Panc1 (cell line): ENCODE results near the gene PIBF1. TPM values are rescaled to one million over a fixed set of nuclear protein-coding genes. Genes with fewer than 3 reads are reported as not detected.

ENCODE experiments used
- ATAC-seq: fragments of 200-7000 bp; cut with Tn5 transposase; 2 replicates; pipeline ENCODE4 v1.9.1; 2020; ENCODE audit warnings: mild to moderate bottlenecking, moderate library complexity
- BruUV-seq: library from RNA; stranded (reverse); fragments of 400-500 nt; replicated peaks from 2 replicates; lab custom pipeline; 2021; lab: Mats Ljungman, UMichigan
- CTCF ChIA-PET: fragments of 300-600 bp; sonication (Branson Sonifier 250); formaldehyde crosslinking; loops from one replicate; lab custom pipeline; 2022; ENCODE audit warnings: antibody characterized with exemption; lab: Charles Lee
- POLR2A ChIA-PET: fragments of 300-600 bp; sonication (Branson Sonifier 250); formaldehyde crosslinking; loops from one replicate; lab custom pipeline; 2022; ENCODE audit warnings: antibody characterized with exemption; lab: Charles Lee
- DNase-seq: peaks from one replicate; pipeline ENCODE4 v3.0.0-alpha.2; 2010; ENCODE audit warnings: low read depth, low spot score
- H3K27ac ChIP-seq: 2 replicates; pipeline ENCODE4 v1.5.1; 2011; ENCODE audit warnings: mild to moderate bottlenecking, low read length, inconsistent platforms
- H3K27me3 ChIP-seq: fragments of 200-500 bp; sonication (Bioruptor generic); 2 replicates; pipeline ENCODE4 v1.6.0; 2014; ENCODE audit warnings: low read length, inconsistent platforms; ENCODE audit not compliant: control insufficient read depth, insufficient read depth
- H3K36me3 ChIP-seq: fragments of 200-500 bp; sonication (Bioruptor generic); 2 replicates; pipeline ENCODE4 v1.5.1; 2014; ENCODE audit warnings: inconsistent platforms, mild to moderate bottlenecking, low read length, moderate library complexity; ENCODE audit not compliant: control insufficient read depth, insufficient read depth
- H3K4me1 ChIP-seq: 2 replicates; pipeline ENCODE4 v1.5.1; 2011; ENCODE audit warnings: inconsistent platforms, mild to moderate bottlenecking, low read length, moderate library complexity; ENCODE audit not compliant: control insufficient read depth, insufficient read depth
- H3K4me3 ChIP-seq, 2 experiments: 2 replicates each; pipeline ENCODE4 v1.5.1; 2011 to 2012; ENCODE audit warnings: low read depth in 2 of 2, low read length in 2 of 2, mild to moderate bottlenecking in 2 of 2, inconsistent platforms in 1 of 2, moderate library complexity in 1 of 2
- H3K9me3 ChIP-seq: fragments of 200-500 bp; sonication (Bioruptor generic); 2 replicates; pipeline ENCODE4 v1.5.1; 2014; ENCODE audit warnings: low read depth, mild to moderate bottlenecking, inconsistent platforms, low read length, moderate library complexity; ENCODE audit not compliant: control insufficient read depth, insufficient read depth
- POLR2AphosphoS5 ChIP-seq: IDR thresholded peaks from 2 replicates; pipeline ENCODE4 v1.6.1; 2012; ENCODE audit warnings: mild to moderate bottlenecking, low read depth, low read length, moderate library complexity
- SIN3A ChIP-seq: IDR thresholded peaks from 2 replicates; pipeline ENCODE4 v1.6.1; 2012; ENCODE audit warnings: low read depth, mild to moderate bottlenecking, low read length, moderate library complexity, borderline replicate concordance; ENCODE audit not compliant: insufficient read depth
- TCF7L2 ChIP-seq: IDR thresholded peaks from 2 replicates; pipeline ENCODE4 v1.6.1; 2011; ENCODE audit warnings: mild to moderate bottlenecking, low read depth, low read length, inconsistent platforms
- in situ Hi-C: cut with HindIII; loops from 2 replicates; pipeline ENCODE4 v1.10.0; 2016; ENCODE audit warnings: low sequenced_read_pairs, low pct_unique_long_range_greater_than_20kb
- intact Hi-C: fragments of 100-400 bp; cut with micrococcal nuclease; formaldehyde crosslinking; loops from one replicate; pipeline ENCODE4 v1.10.0; 2022; ENCODE audit not compliant: unreplicated experiment
- total RNA-seq: library from RNA; stranded (reverse); gene quantifications from one replicate; pipeline ENCODE4 v1.2.1, GENCODE V29; 2021; ENCODE audit not compliant: unreplicated experiment
- TF ChIP-seq, protein P1 (sequence below), 2 experiments: IDR thresholded peaks; 2 replicates each; pipeline ENCODE4 v1.6.1; 2011 to 2012; ENCODE audit warnings: low read depth in 2 of 2, control low read depth in 1 of 2, low read length in 1 of 2, mild to moderate bottlenecking in 1 of 2, moderate library complexity in 1 of 2; ENCODE audit not compliant: insufficient read depth in 1 of 2
- TF ChIP-seq, protein P2 (sequence below): fragments of 450-650 bp; IDR thresholded peaks from 2 replicates; pipeline ENCODE4 v1.5.1; 2017; ENCODE audit warnings: mild to moderate bottlenecking

Gene PIBF1
- total RNA-seq, 1 experiment from 2014 or later = 11.7 TPM

DNA sequence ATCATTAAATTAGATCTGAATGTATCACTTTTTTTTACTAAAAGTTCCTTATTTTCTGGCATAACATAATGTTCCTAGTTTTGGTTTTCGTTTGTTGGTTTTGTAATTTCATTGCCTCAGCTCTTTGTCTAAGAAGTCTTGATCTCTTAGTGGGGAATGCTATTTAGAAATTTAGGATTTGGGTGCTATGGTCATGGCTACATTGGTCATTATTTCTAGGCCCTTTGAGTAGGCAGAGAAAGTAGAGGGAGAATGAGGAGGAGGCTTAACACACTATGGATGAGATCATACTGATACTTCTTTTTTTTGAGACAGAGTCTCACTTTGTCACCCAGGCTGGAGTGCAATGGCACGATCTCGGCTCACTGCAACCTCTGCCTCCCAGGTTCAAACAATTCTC, 41.8 kb downstream of the PIBF1 start:
- Histone ChIP-seq H3K36me3 (no peaks in the 10 kb centered on the region; the same call in 1 of the 2 replicates), H3K9me3 (no peaks in the 10 kb centered on the region), H3K27me3 (no peaks in the 10 kb centered on the region), H3K4me1 (no peaks in the 10 kb centered on the region), H3K27ac (no peak overlapping the region), H3K4me3 (no peak overlapping the region)
- TF ChIP-seq TCF7L2 (no peak), POLR2AphosphoS5 (no peak), SIN3A (no peak)
- TF ChIP-seq, protein P1, sequence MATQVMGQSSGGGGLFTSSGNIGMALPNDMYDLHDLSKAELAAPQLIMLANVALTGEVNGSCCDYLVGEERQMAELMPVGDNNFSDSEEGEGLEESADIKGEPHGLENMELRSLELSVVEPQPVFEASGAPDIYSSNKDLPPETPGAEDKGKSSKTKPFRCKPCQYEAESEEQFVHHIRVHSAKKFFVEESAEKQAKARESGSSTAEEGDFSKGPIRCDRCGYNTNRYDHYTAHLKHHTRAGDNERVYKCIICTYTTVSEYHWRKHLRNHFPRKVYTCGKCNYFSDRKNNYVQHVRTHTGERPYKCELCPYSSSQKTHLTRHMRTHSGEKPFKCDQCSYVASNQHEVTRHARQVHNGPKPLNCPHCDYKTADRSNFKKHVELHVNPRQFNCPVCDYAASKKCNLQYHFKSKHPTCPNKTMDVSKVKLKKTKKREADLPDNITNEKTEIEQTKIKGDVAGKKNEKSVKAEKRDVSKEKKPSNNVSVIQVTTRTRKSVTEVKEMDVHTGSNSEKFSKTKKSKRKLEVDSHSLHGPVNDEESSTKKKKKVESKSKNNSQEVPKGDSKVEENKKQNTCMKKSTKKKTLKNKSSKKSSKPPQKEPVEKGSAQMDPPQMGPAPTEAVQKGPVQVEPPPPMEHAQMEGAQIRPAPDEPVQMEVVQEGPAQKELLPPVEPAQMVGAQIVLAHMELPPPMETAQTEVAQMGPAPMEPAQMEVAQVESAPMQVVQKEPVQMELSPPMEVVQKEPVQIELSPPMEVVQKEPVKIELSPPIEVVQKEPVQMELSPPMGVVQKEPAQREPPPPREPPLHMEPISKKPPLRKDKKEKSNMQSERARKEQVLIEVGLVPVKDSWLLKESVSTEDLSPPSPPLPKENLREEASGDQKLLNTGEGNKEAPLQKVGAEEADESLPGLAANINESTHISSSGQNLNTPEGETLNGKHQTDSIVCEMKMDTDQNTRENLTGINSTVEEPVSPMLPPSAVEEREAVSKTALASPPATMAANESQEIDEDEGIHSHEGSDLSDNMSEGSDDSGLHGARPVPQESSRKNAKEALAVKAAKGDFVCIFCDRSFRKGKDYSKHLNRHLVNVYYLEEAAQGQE (IDR thresholded peaks at IDR 0.05; ENCODE audit: insufficient read depth in 1 of 2, low read depth in 2 of 2, low read length in 1 of 2) = no peak
- TF ChIP-seq, protein P2, sequence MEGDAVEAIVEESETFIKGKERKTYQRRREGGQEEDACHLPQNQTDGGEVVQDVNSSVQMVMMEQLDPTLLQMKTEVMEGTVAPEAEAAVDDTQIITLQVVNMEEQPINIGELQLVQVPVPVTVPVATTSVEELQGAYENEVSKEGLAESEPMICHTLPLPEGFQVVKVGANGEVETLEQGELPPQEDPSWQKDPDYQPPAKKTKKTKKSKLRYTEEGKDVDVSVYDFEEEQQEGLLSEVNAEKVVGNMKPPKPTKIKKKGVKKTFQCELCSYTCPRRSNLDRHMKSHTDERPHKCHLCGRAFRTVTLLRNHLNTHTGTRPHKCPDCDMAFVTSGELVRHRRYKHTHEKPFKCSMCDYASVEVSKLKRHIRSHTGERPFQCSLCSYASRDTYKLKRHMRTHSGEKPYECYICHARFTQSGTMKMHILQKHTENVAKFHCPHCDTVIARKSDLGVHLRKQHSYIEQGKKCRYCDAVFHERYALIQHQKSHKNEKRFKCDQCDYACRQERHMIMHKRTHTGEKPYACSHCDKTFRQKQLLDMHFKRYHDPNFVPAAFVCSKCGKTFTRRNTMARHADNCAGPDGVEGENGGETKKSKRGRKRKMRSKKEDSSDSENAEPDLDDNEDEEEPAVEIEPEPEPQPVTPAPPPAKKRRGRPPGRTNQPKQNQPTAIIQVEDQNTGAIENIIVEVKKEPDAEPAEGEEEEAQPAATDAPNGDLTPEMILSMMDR = no peak
- in situ Hi-C loops = no loop called here
- no peak for DNase-seq
- intact Hi-C loops = no loop called here
- ChIA-PET POLR2A (no interaction called here), CTCF (no interaction called here)
- ATAC-seq = no peak
- no TSS peak for BruUV-seq

DNA sequence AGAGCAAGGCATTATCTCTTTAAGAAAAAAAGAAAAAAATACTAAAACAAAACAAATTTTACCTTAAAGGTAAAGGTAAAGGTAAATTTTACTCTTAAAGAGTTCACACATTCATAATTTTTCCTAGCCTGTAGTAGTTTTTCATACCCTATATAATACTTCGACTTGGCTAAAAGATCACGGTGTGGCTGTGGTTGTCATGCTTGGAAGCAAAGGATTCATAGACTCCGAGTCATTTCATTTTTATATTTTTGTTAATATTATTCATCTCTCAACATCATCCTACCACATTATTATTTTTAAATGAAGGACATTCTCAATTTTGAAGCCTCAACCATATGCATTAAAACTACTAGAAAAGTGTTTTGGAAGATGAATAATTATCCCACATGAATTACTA, 52.7 kb downstream of the PIBF1 start:
- DNase-seq = no peak
- no peaks in the 10 kb centered on the region for H3K9me3 ChIP-seq
- TF ChIP-seq TCF7L2 (no peak), POLR2AphosphoS5 (no peak), SIN3A (no peak)
- TF ChIP-seq, protein P1 (IDR thresholded peaks at IDR 0.05; ENCODE audit: insufficient read depth in 1 of 2, low read depth in 2 of 2, low read length in 1 of 2) = no peak
- TF ChIP-seq, protein P2 = no peak
- H3K4me3 ChIP-seq = no peak overlapping the region
- no TSS peak for BruUV-seq
- in situ Hi-C loops (no loop called here), intact Hi-C loops (no loop called here)
- ChIA-PET POLR2A (no interaction called here), CTCF (no interaction called here)
- peaks cover 5% of the 10 kb centered on the region; the same call in 1 of the 2 replicates for H3K36me3 ChIP-seq
- H3K4me1 ChIP-seq = no peaks in the 10 kb centered on the region
- ATAC-seq = no peak
- H3K27ac ChIP-seq = no peak overlapping the region
- no peaks in the 10 kb centered on the region for H3K27me3 ChIP-seq
